ENCODE measurements around the gene NXT1. TPM values are rescaled to one million over a fixed set of nuclear protein-coding genes. Genes with fewer than 3 reads are reported as not detected.

NXT1 gene
- total RNA-seq, result 16.9 to 18.2 TPM (median 18.1 TPM) in 3 replicates
- long read RNA-seq, transcript NXT1-201 (2 exons, 1,123 nt), result major isoform, 32 of 49 reads
- long read RNA-seq, partial matches to known transcripts, result 0 of 49 reads
- long read RNA-seq, other reads (novel, unspliced or antisense), result 17 of 49 reads

DNA sequence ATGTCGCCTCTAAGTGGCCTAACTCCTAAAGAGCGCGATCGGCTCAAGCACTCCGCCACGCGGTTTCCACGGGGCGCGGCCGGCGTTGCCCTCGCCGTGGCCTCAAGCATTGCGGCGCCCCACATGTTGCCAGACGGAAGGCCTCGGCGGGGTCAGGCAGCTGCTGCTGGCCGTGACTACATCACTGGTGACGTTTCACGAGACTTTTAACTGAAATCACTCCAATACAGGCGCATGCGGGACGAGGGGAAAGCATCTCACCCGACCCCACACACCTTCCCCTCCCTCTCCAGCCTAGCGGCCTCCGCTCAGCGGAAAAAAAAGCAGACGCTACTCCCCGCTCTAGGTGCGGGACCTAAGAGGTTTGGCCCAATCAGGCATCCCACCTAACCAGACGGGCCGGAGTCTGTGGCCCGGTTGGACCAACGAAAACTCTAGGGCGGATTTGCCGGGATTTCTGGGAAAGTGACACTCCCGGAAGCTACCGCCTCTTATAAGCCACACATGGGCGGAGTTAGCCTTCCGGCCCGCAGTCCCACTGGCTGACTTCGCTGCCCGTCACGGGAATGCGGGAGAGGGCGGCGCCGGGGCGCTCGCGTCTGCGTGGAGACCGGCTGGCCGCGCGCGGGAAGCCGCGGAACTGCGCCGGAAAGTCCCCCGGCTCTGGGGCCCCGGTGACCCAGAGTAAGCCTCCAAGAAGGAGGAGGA lies at the start of gene NXT1:
Gene NXT1, plus strand, starts transcription at position 596 of the 708 bp plus-strand sequence. CDS start 3,251 bp downstream, outside the sequence.
- peaks cover 2% of the 10 kb centered on the region for H3K36me3 Mint-ChIP-seq (ENCODE audit: low read depth)
- DNase-seq (ENCODE audit: low spot score), result peak; percentile 99
- TF ChIP-seq, protein P1, sequence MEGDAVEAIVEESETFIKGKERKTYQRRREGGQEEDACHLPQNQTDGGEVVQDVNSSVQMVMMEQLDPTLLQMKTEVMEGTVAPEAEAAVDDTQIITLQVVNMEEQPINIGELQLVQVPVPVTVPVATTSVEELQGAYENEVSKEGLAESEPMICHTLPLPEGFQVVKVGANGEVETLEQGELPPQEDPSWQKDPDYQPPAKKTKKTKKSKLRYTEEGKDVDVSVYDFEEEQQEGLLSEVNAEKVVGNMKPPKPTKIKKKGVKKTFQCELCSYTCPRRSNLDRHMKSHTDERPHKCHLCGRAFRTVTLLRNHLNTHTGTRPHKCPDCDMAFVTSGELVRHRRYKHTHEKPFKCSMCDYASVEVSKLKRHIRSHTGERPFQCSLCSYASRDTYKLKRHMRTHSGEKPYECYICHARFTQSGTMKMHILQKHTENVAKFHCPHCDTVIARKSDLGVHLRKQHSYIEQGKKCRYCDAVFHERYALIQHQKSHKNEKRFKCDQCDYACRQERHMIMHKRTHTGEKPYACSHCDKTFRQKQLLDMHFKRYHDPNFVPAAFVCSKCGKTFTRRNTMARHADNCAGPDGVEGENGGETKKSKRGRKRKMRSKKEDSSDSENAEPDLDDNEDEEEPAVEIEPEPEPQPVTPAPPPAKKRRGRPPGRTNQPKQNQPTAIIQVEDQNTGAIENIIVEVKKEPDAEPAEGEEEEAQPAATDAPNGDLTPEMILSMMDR (IDR thresholded peaks at IDR 0.05), result no peak
- no peaks in the 10 kb centered on the region for H3K27me3 Mint-ChIP-seq (ENCODE audit: low read depth)
- peak within 1 kb of the TSS; percentile 94 for H3K4me3 Mint-ChIP-seq (ENCODE audit: unreplicated experiment)
- peak within 1 kb of the TSS; percentile 100 for H3K27ac Mint-ChIP-seq (ENCODE audit: unreplicated experiment)
- H3K9me3 Mint-ChIP-seq (ENCODE audit: low read depth), result no peaks in the 10 kb centered on the region
- peaks cover 22% of the 10 kb centered on the region for H3K4me1 Mint-ChIP-seq (ENCODE audit: low read depth)

DNA sequence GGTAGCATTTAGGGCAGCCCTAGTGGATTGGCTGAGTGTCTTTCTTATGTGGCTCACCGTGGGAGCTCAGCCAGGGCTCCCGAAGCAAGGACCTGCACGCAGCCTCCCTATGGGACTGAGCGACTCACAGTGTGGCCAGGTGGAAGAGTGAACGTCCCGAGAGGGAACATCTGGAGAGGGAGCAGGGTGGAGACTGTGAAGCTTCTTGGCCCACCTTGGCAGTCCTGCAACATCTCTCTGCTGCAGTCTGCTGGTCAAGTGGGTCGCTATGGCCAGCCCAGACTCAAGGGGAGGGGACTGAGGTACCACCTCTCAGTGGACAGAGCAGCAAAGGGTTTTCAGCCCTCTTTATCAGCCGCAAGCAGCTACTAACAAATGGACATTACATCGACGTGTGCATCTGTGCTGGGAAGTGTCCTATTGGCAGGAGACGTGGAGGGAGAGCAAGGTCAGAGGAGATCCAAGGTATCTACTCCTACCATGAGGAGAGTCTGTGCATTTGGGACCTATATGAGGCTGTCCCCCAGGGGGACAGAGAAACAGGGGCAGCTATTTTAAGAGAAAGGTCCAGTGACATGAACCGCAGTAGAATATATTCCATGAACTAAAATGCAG lies 49.0 kb upstream of the NXT1 start:
- H3K4me1 Mint-ChIP-seq (ENCODE audit: low read depth), result peaks cover 6% of the 10 kb centered on the region
- H3K36me3 Mint-ChIP-seq (ENCODE audit: low read depth), result no peaks in the 10 kb centered on the region
- TF ChIP-seq, protein P1 (IDR thresholded peaks at IDR 0.05), result no peak
- no peak for DNase-seq (ENCODE audit: low spot score)
- peaks cover 28% of the 10 kb centered on the region for H3K27me3 Mint-ChIP-seq (ENCODE audit: low read depth)
- H3K4me3 Mint-ChIP-seq (ENCODE audit: unreplicated experiment), result no peak overlapping the region
- H3K27ac Mint-ChIP-seq (ENCODE audit: unreplicated experiment), result no peak overlapping the region
- H3K9me3 Mint-ChIP-seq (ENCODE audit: low read depth), result no peaks in the 10 kb centered on the region

DNA sequence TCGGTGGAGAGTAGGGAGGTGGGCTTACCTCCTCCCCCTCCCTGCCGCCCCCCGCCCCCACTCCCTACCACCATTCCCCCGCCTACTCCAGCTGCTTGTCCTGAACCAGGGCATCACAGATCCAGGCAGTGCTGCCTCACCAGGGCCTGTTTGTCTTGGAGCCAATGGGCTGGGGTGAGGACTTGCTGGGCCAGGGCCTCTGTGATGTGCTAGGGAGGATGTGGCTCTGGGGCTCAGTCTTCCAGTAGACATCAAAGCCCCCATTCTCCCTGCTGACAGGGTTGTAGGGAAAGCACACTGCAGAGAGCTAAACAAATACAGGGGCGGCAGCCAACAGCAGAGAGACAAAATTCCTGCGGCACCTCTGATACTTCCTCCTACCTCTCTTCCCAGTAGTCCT lies 48.2 kb upstream of the NXT1 start:
- no peak for DNase-seq (ENCODE audit: low spot score)
- Mint-ChIP-seq H3K27me3 (ENCODE audit: low read depth) (peaks cover 21% of the 10 kb centered on the region), H3K9me3 (ENCODE audit: low read depth) (no peaks in the 10 kb centered on the region), H3K36me3 (ENCODE audit: low read depth) (no peaks in the 10 kb centered on the region), H3K4me1 (ENCODE audit: low read depth) (peaks cover 6% of the 10 kb centered on the region), H3K27ac (ENCODE audit: unreplicated experiment) (no peak overlapping the region), H3K4me3 (ENCODE audit: unreplicated experiment) (no peak overlapping the region)
- TF ChIP-seq, protein P1 (IDR thresholded peaks at IDR 0.05), result no peak

DNA sequence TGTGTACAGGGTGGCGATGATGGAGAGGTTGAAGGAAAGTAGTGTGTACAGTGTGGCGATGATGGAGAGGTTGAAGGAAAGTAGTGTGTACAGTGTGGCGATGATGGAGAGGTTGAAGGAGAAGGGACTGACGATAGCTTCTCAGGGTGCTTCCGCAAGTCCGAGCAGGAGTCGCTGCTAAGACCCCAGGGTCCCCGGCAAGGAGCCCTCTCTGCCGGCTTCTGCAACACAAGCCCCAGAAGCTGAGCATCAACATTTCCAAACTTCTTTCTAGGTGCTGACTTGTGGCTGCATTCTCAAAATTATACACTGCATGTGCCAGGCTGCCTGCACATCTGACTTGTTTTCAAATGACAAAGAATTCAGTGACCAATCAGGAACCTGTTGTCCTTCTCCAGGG lies 47.8 kb upstream of the NXT1 start:
- H3K27me3 Mint-ChIP-seq (ENCODE audit: low read depth), result peaks cover 17% of the 10 kb centered on the region
- H3K9me3 Mint-ChIP-seq (ENCODE audit: low read depth), result no peaks in the 10 kb centered on the region
- no peak overlapping the region for H3K4me3 Mint-ChIP-seq (ENCODE audit: unreplicated experiment)
- peaks cover 6% of the 10 kb centered on the region for H3K4me1 Mint-ChIP-seq (ENCODE audit: low read depth)
- no peak for DNase-seq (ENCODE audit: low spot score)
- no peak overlapping the region for H3K27ac Mint-ChIP-seq (ENCODE audit: unreplicated experiment)
- H3K36me3 Mint-ChIP-seq (ENCODE audit: low read depth), result no peaks in the 10 kb centered on the region
- TF ChIP-seq, protein P1 (IDR thresholded peaks at IDR 0.05), result no peak

DNA sequence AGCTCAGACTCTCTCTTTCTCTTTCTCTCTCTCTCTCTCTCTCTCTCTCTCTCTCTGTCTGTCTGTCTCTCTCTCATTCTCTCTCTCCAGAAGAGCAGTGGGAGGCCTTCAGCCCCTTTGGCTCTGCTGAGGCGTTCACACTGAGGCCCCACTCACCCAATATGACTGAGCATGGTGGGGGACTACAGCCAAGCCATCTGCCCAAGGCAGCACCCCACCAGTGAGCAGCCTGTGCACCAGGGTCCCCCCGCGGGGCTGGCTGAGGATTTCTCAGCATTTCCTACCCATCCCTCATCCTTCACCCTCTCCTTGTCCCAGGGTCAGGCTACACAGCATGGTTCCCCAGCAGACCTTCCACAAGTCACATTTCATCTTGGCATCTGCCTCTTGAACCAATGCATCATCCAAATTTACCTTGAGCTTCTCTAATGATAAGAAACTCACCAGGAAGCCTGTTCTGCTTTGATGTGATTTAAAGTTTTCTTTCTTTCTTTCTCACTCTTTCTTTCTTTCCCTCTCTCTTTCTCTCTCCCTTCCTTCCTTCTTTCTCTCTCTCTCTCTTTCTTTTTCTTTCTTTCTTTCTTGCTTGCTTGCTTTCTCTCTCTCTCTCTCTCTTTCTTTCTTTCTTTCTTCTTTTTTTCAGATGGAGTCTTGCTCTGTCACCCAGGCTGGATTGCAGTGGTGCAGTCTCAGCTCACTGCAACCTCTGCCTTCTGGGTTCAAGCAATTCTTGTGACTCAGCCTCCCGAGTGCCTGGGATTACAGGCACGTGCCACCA lies 47.1 kb upstream of the NXT1 start:
- TF ChIP-seq, protein P1 (IDR thresholded peaks at IDR 0.05), result no peak
- Mint-ChIP-seq H3K27ac (ENCODE audit: unreplicated experiment) (no peak overlapping the region), H3K36me3 (ENCODE audit: low read depth) (no peaks in the 10 kb centered on the region), H3K4me3 (ENCODE audit: unreplicated experiment) (no peak overlapping the region), H3K4me1 (ENCODE audit: low read depth) (peaks cover 6% of the 10 kb centered on the region), H3K27me3 (ENCODE audit: low read depth) (peaks cover 17% of the 10 kb centered on the region), H3K9me3 (ENCODE audit: low read depth) (no peaks in the 10 kb centered on the region)
- DNase-seq (ENCODE audit: low spot score), result peak; percentile 73

Measured in chondrocyte (in vitro differentiated cells).